ENCODE data around the gene DLGAP4. TPM values are rescaled to one million over a fixed set of nuclear protein-coding genes. Genes with fewer than 3 reads are reported as not detected.
A peak's percentile ranks its signal among the peaks of the same experiment; 100 is the strongest.

Gene DLGAP4
- total and polyA plus RNA-seq, 8 donors, result 15.1 to 92.2 (median 33.5) TPM

DNA sequence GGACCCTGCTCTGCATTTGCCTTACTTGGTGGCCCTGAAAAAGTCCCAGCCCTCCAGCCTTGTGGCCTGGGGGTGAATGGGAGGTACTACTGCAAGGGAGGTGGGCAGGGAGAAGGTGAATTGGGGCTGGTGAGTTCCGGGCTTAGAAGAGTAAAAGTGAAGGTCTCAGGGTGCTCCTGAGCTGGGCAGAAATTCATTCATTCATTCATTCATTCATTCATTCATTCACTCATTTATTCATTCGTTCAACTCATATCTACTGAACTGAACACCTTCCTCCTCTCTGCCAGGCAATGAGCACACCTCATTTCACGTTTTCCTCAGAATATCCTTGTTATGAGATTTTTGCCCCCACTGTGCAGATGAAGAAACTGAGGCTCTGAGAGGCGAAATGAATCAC lies 6.7 kb upstream of the DLGAP4 start:
- Histone ChIP-seq H3K9me3 (no peaks in the 10 kb centered on the region), H3K27ac (no peak overlapping the region), H3K4me3 (no peak overlapping the region), H3K36me3 (no peaks in the 10 kb centered on the region), H3K27me3 (peaks cover 9 to 97% (median 56%) of the 10 kb centered on the region in 3 donors), H3K4me1 (no peaks in the 10 kb centered on the region)
- TF ChIP-seq POLR2A (IDR thresholded peaks at IDR 0.05) (no peak), EP300 (IDR thresholded peaks at IDR 0.05) (no peak), POLR2AphosphoS5 (IDR thresholded peaks at IDR 0.05) (no peak)
- TF ChIP-seq, protein P1, sequence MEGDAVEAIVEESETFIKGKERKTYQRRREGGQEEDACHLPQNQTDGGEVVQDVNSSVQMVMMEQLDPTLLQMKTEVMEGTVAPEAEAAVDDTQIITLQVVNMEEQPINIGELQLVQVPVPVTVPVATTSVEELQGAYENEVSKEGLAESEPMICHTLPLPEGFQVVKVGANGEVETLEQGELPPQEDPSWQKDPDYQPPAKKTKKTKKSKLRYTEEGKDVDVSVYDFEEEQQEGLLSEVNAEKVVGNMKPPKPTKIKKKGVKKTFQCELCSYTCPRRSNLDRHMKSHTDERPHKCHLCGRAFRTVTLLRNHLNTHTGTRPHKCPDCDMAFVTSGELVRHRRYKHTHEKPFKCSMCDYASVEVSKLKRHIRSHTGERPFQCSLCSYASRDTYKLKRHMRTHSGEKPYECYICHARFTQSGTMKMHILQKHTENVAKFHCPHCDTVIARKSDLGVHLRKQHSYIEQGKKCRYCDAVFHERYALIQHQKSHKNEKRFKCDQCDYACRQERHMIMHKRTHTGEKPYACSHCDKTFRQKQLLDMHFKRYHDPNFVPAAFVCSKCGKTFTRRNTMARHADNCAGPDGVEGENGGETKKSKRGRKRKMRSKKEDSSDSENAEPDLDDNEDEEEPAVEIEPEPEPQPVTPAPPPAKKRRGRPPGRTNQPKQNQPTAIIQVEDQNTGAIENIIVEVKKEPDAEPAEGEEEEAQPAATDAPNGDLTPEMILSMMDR (IDR thresholded peaks at IDR 0.05), result no peak
- 67 to 78% (median 69%) methylated on average over 4 of the region's 4 CpGs for WGBS, 5 donors
- intact Hi-C loops (cut with DNase I; ENCODE audit: low total_unique reads), result no loop called here
- DNase-seq, result no peak

DNA sequence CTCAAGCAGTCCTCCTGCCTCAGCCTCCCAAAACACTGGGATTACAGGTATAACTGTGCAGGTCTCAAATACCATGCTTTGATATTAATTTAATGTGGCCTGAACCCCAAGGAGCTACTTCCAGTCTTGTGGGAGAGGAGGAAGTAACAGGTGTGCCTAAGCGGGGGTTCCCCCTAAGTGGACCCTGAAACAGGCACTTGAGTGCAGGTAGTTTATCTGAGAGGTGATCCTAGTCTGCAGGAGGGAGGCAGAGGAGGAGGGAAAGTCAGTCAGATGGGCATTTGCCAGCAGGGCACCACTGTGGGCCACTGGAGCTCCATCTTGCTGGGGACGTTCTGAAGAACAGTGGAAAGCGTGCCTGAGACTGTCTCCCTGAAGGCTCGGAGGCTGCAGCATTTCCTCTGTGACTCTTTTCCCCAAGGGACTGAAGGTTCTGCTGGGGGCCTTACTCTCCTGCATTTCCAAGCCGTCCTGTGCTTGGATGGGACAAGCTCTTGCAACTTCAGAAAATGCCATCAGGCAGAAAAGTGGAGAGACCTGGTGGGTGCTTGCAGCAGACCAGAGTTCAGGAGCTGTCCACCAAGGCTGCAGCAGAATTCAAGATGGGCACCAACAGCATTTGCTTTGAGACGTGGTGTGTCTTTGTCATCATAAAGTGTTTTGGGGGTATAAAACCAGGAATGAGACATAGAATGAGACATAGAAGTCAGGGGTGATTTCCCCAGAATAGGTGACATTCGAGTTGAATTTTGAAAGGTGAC lies 4.6 kb upstream of the DLGAP4 start:
- intact Hi-C loops (cut with DNase I; ENCODE audit: low total_unique reads), result no loop called here
- no peak for DNase-seq
- Histone ChIP-seq H3K9me3 (no peaks in the 10 kb centered on the region), H3K4me1 (peaks cover 6 to 9% (median 8%) of the 10 kb centered on the region in 4 donors), H3K36me3 (no peaks in the 10 kb centered on the region), H3K4me3 (no peak overlapping the region), H3K27me3 (peaks cover 15 to 100% (median 70%) of the 10 kb centered on the region in 3 donors), H3K27ac (no peak overlapping the region)
- TF ChIP-seq, protein P1 (IDR thresholded peaks at IDR 0.05), result no peak
- no peak for TF ChIP-seq EP300 (IDR thresholded peaks at IDR 0.05)
- no peak for TF ChIP-seq POLR2AphosphoS5 (IDR thresholded peaks at IDR 0.05)
- no peak for TF ChIP-seq POLR2A (IDR thresholded peaks at IDR 0.05)
- 55 to 69% (median 60%) methylated on average over 7 of the region's 7 CpGs for WGBS, 5 donors

DNA sequence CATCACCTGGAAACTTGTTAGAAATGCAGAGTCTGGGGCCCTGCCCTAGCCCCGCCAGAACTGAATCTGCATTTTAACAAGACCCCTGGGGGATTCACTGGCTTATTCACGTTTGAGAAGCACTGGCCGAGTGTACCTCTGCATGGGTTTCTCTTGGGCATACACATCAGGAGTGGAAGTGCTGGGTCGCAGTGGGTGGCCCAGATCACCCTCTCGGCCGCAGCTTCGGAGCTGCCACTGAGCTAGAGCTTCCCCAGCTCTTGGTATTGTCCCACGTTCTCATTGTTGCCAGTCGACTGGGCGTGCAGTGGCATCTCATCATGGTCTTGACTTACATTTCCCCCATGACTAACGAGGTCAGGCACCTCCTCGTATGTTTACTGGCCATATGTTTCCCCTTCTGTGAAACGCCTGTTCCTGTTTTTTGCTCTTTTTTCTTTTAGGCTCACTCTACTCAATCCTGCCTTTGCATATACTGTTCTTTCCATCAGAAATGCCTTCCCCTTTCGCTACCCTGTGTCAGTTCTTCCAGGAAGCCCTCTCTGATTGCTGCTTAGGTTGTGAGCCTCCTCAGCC lies 3.0 kb upstream of the DLGAP4 start:
- TF ChIP-seq POLR2A (IDR thresholded peaks at IDR 0.05) (no peak), POLR2AphosphoS5 (IDR thresholded peaks at IDR 0.05) (no peak), EP300 (IDR thresholded peaks at IDR 0.05) (no peak)
- TF ChIP-seq, protein P1 (IDR thresholded peaks at IDR 0.05), result no peak
- Histone ChIP-seq H3K4me1 (peaks cover 13 to 19% (median 18%) of the 10 kb centered on the region in 4 donors), H3K4me3 (no peak overlapping the region), H3K9me3 (no peaks in the 10 kb centered on the region), H3K36me3 (no peaks in the 10 kb centered on the region), H3K27ac (no peak overlapping the region), H3K27me3 (peaks cover 24 to 100% (median 81%) of the 10 kb centered on the region in 3 donors)
- WGBS, 5 donors, result 28 to 42% (median 32%) methylated on average over 14 of the region's 14 CpGs
- DNase-seq, result no peak
- intact Hi-C loops (cut with DNase I; ENCODE audit: low total_unique reads), result no loop called here

DNA sequence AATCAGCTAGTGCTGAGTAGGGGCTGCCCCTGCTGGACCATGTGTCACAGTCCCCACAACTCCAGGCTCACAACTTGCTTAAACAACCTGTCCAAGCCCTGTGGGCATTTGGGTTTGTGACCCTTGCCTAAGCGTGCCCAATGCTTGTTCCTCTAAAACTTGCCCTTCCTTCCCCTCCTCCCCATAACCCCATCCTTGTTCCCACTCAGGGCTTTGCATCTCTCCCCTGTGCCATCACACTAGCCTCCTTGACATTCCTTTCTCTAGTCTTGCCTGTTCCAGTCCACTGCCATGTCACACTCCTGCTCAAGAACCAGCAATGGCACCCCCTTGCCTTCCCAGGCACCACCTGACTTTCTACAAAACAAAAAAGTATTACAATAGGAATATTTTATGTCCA lies 2.3 kb upstream of the DLGAP4 start:
- intact Hi-C loops (cut with DNase I; ENCODE audit: low total_unique reads), result no loop called here
- WGBS, 5 donors, result 47 to 75% (median 60%) methylated on average over 1 of the region's 1 CpG
- Histone ChIP-seq H3K9me3 (no peaks in the 10 kb centered on the region), H3K4me1 (peaks cover 13 to 19% (median 18%) of the 10 kb centered on the region in 4 donors), H3K36me3 (no peaks in the 10 kb centered on the region), H3K27me3 (peaks cover 26 to 100% (median 79%) of the 10 kb centered on the region in 3 donors), H3K4me3 (no peak overlapping the region), H3K27ac (no peak overlapping the region)
- TF ChIP-seq, protein P1 (IDR thresholded peaks at IDR 0.05), result no peak
- no peak for TF ChIP-seq POLR2AphosphoS5 (IDR thresholded peaks at IDR 0.05)
- no peak for TF ChIP-seq POLR2A (IDR thresholded peaks at IDR 0.05)
- TF ChIP-seq EP300 (IDR thresholded peaks at IDR 0.05), result no peak
- DNase-seq, result peak in 1 of 2 donors; percentile 5

All from stomach (tissue), 9 donors.